GM18519 (cell line): ENCODE measurements around the gene GLO1.

Source experiments
- ATAC-seq: cut with Tn5 transposase; IDR thresholded peaks from one replicate; pipeline ENCODE4 v1.9.1; 2021; ENCODE audit warnings: mild to moderate bottlenecking, moderate library complexity; ENCODE audit not compliant: unreplicated experiment, low FRiP score

Gene GLO1

DNA sequence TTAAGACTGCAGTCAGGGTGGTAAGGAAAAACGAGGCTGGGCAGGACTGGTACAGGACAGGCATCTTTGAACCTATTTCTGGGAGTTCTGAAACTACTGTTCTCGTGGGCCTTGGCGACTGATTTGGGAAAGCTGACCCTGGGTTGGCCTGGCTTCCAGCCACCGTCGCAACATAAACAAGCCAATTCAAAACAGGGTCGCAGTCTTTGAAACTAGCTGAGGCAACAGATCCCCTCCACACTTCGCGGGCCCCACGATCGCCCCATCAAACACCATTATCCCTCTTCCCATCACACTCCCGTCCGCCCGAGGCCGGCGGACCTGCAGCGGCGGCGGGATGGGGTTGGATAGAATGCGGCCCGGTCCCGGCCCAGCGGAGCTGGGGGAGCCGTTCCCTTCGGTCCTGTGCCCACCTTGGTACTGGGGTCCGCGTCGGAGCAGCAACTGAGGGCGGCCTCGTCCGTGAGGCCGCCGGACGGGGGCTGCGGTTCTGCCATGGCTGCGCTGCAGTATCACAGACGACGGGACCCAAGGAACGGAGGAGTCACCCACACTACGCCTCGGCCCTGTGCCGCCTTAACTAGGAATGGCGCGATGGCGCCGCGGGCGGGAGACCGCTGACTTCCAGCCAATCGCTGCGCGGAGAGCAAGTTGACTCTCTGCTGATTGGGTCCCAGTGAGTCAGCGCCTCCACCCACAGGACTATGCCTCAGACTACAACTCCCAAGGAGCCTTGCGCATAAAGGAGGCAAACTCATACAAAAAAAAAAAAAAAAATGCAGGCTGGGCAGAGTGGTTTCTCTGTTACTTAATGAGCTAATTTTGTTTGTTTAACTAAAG is at the start of gene GLO1:
Gene GLO1 (minus strand): TSS at position 588 of the 840 bp plus-strand sequence. CDS start 91 bp downstream, at position 497.
- ATAC-seq, result peak; percentile 100

DNA sequence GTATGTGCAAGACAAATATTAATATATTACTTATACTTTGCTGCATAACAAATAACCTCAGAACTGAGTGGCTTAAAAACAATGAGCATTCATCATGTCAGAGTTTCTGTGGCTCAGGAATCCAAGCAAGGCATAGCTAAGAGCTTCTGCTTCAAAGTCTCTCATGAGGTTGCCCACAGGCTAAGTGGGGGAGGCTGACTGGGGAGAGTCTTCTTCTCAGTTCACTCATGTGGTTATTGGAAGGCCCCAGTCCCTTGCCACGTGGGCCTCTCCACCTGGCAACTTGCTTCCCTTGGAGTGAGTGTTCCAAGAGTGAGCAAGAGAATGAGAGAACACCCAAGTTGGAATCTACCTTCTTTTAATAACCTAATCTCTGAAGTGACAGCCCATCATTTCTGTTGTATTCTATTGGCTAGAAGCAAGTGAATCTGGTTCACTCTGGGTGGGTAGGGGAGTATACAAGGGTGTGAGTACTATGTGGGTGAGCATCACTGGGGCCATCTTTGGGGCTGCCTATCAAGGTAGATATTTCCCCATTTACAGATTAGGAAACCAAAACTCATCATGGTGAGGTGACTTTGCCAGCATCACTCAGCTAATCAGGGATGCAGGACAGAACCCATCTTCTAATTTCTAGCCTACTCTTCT is 48.1 kb upstream of the GLO1 start:
- ATAC-seq, result no peak

- ATAC-seq, result no peak
These were observed 46.5 kb upstream of the GLO1 start for GRCh38 chr6:38749473-38749872.

DNA sequence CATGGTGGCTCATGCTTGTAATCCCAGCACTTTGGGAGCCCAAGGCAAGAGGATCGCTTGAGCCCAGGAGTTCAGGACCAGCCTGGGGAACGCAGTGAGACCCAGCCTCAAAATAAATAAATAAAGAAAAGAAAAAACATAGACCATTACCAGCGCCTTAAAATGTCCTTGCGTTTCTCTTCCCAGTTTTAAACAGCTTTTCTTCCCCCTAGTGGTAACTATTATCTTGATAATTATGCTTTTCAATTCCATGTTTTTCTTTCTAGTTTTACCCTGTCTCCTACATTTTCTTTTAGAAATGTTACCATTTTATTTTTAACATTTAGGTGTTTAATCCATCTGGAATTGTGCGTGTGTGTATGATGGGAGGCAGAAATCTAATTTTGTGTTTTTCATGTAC is 36.6 kb upstream of the GLO1 start:
- no peak for ATAC-seq

DNA sequence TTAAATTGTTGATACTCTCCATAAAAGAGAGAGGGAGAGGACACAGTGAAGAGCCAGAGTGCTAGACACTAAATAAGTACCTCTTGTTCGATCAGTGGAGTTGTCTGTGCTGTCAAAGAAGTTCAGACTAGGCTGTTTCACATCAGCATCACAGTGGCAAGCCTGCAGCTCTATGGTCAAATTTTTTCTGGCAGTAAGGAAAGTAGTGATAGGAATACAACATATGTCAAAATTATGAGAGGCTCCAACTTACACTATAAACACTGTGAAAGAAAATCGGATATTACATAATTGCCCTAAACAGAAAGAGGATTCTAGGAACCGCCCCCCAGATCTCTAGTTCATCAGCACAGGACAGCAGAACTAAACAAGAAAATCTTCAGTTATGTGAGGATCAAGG is 35.3 kb upstream of the GLO1 start:
- ATAC-seq, result no peak

DNA sequence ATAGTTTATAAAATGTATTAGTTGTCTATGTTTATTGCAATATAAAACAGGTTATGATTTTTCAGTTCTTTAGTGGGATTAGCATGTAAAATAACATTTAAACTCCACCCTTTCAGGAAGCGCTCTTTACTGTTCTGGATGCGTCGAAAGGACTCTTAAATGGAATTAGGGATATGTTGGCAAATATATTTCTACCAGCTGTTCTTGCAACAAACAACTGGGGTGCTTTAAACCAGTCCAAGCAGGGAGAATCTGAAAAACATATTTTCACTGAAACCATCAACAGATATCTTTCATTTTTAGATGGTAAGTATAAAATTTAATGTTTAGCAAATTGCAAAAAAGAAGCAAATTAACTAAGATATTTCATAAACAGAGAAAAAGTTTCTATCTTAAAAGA is 34.0 kb upstream of the GLO1 start:
- no peak for ATAC-seq

DNA sequence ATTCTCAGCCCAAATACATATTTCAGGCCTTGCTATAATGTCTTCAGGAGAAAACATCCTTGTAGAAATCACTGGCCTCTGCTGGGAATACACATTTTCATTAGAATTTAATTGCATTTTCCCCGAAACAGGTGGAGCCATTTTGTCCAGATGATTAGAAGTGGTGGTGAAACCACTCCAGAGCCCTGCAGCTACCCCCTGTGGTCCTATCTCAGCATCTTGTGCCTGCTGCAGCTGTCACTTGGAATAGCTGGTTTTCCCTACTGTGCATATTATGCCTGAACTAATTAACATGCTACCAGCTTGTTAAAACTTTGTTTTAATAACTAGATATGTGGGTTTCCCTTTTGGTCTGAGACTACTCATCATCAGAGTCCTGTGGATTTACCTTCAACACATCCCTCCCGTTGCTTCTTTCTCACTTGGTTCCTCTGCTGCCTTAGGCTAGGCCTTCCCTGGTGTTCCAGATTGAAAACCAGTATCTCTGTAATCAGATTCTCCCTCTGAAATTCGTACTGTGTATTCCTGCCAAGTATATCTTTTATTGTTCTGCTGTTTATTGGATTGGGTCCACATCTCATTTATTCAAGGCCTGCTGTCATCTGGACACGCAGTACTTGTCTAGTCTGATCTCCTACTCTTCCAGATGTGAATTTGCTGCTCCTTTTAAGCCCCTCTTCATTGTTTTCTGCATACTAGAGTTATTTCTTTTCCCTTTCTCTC is 27.4 kb upstream of the GLO1 start:
- no peak for ATAC-seq

DNA sequence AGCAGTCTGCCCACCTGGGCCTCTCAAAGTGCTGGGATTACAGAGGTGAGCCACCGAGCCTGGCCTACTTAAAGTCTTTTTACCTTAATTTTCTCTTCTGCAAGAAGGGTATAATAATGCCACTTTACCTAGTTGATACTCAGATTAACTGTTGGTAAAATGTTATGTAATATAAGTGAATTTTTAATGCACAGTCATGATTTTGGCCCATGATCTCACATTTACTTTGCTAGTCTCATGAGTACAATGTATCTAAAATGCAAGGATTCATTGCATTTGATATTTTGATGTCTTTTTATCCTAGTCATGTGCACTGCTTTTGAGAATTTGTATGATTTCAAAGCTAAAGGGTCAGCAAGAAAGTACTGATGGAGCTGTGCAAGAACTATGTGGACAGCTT is 25.3 kb upstream of the GLO1 start:
- ATAC-seq, result no peak

- ATAC-seq, result no peak
These were observed 22.7 kb upstream of the GLO1 start for GRCh38 chr6:38725414-38726183.

GRCh38 chr6:38724343-38724742 is 21.4 kb upstream of the GLO1 start:
- no peak for ATAC-seq

DNA sequence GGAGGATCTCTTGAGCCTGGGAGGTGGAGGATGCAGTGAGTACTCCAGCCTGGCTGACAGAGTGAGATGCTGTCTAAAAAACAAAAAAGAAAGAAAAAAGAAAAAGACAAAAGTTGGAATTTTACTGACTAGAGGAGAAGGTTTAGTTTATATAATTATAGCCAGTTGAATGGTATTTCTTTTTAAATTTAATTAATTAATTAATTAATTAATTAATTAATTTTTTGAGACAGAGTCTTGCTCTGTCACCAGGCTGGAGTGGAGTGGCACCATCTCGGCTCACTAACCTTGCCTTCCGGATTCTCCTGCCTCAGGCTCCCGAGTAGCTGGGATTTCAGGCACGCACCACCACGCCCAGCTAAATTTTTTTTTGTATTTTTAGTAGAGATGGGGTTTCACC is 20.8 kb upstream of the GLO1 start:
- ATAC-seq, result no peak

GRCh38 chr6:38722727-38723334 is 19.9 kb upstream of the GLO1 start:
- ATAC-seq, result no peak

- no peak for ATAC-seq
These were observed 19.1 kb upstream of the GLO1 start for GRCh38 chr6:38722038-38722437.

DNA sequence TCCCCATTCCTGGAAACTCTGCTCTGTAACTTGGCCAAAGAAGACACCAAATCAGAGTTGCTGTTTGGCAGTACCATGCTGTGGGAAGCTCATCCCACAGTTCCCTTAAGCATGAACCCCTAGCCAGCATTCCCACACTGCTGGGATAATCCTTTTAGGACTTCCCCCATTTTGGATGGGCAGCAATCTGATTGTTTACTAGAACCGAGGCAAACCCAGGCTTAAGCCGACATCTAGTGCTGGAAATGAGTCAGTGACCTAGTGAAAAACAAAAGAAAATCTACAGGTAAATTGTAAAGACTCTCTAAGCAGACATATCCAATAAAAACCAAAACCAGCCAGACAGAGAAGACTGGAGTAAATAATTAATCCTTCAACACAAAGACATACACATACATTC is 17.4 kb upstream of the GLO1 start:
- no peak for ATAC-seq

GRCh38 chr6:38719358-38719757 is 16.4 kb upstream of the GLO1 start:
- ATAC-seq, result no peak

DNA sequence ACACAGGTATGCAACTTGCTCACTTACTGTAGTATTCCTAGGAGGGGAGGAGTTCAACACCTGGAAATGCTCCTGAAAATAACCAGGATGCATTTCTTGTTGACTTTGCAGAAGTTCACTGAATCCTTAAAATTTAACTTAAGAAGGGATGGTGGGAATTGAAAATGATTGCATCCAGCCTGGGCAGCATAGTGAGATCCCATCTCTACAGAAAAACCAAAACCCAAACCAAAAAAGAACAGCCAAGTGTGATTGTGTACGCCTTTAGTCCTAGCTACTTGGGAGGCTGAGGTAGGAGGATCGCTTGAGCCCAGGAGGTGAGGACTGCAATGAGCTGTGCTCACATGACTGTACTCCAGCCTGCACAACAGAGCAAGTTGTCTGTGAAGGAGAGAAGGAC is 13.9 kb upstream of the GLO1 start:
- no peak for ATAC-seq

GRCh38 chr6:38715016-38715689 is 12.2 kb upstream of the GLO1 start, which contains the start of gene DNAH8:
Gene DNAH8 (plus strand): TSS chr6:38715311. CDS start chr6:38722810, 7,499 bp downstream.
- no peak for ATAC-seq

DNA sequence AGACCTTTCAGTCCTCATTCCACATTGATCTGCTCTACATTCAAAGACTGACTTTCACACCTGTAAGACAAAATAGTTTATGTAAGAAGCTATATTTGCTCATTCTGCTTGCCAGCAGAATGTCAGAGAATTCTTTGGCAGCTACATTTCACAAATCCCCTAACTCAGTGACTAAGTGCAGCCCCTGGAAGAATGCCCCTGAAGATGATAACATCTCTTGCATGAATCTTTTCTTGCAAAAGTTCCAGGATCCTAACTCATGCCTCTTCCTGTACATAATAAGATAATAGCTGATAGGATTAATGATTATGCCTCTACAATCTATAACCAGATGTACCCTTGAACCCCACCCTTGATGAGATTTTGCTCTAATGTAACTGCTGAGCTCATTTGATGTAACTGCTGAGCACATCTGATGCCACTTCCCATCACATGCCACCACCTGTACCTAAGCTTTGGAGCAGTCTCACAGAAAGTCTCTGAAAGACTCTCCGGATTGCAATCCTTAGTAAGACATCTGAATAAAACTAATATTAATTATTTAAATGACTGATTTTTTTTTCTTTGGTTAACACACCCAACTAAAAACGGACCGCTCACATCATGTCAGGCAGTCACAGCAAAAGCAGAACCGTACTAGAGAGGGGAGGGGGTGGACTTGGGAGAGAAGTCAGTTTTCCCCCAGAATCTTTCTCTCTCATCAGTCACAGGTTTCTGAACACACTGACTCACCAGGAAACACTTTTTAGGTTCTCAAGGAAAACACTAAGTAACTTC is 11.5 kb upstream of the GLO1 start:
- ATAC-seq, result no peak

- ATAC-seq, result no peak
These were observed 10.9 kb upstream of the GLO1 start for GRCh38 chr6:38713812-38714211.
